LNCaP clone FGC (cell line): ENCODE results near the gene NKAIN2.

Source experiments
- DNase-seq: peaks from one replicate; pipeline ENCODE4 v3.0.0-alpha.2; 2011; ENCODE audit warnings: low read depth
- H3K4me3 ChIP-seq: 2 replicates; pipeline ENCODE4 v1.5.1; 2011; ENCODE audit warnings: mild to moderate bottlenecking, low read depth, low read length, control low read depth
- CTCF ChIP-seq: IDR thresholded peaks from 2 replicates; pipeline ENCODE4 v1.5.1; 2012; ENCODE audit warnings: mild to moderate bottlenecking; ENCODE audit not compliant: control insufficient read depth, insufficient read depth; ENCODE audit errors: extremely low read depth

NKAIN2 gene

GRCh38 chr6:124029567-124029966, 225.9 kb downstream of the NKAIN2 start:
- no peak overlapping the region for H3K4me3 ChIP-seq
- no peak for TF ChIP-seq CTCF
- no peak for DNase-seq

- no peak overlapping the region for H3K4me3 ChIP-seq
- TF ChIP-seq CTCF = no peak
- no peak for DNase-seq
These were observed 229.8 kb downstream of the NKAIN2 start for GRCh38 chr6:124033501-124033900.

GRCh38 chr6:124036384-124036783, 232.7 kb downstream of the NKAIN2 start:
- no peak for TF ChIP-seq CTCF
- no peak overlapping the region for H3K4me3 ChIP-seq
- DNase-seq = no peak

GRCh38 chr6:124040655-124041054, 237.0 kb downstream of the NKAIN2 start:
- TF ChIP-seq CTCF = no peak
- H3K4me3 ChIP-seq = no peak overlapping the region
- DNase-seq = no peak

DNA sequence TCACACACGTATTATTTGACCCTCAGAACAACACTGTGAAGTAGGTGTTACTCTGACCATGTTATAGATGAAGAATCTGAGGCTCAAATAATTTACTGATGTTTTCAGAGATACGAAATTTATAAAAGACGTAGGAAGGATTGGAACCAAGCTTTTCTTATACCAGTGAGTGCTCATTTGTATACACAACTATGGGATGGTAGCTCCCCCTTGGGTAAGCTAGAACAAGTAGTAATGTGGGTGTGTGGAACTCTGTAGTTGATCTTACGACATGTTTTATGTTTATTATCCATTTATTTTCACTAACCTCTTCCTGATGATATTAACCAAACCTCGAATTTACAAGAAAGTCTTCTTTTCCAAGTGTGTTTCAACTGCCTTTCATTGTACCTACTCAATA, 248.5 kb downstream of the NKAIN2 start:
- no peak overlapping the region for H3K4me3 ChIP-seq
- no peak for TF ChIP-seq CTCF
- no peak for DNase-seq

- no peak for DNase-seq
- H3K4me3 ChIP-seq = no peak overlapping the region
- TF ChIP-seq CTCF = no peak
These were observed 249.7 kb downstream of the NKAIN2 start for GRCh38 chr6:124053315-124053714.

- no peak for TF ChIP-seq CTCF
- no peak for DNase-seq
- no peak overlapping the region for H3K4me3 ChIP-seq
These were observed 250.4 kb downstream of the NKAIN2 start for GRCh38 chr6:124054034-124054433.
